ENCODE results near the gene SKA1. TPM values are rescaled to one million over a fixed set of nuclear protein-coding genes. Genes with fewer than 3 reads are reported as not detected.
A peak's percentile ranks its signal among the peaks of the same experiment; 100 is the strongest.

Gene SKA1
- total and polyA plus RNA-seq, 2 donors from 2014 or later, result 0.31 TPM; not detected in 1

- no peak for TF ChIP-seq CTCF (IDR thresholded peaks at IDR 0.05; ENCODE audit: borderline replicate concordance, extremely low read depth, insufficient read depth)
- no peaks in the 10 kb centered on the region for H3K27me3 ChIP-seq (ENCODE audit: control insufficient read depth, insufficient read depth, low read length)
- no peak overlapping the region for H3K4me3 ChIP-seq (ENCODE audit: low read length in 3 of 3)
- H3K27ac ChIP-seq (ENCODE audit: low read depth in 2 of 2, low read length in 2 of 2), result no peak overlapping the region
- FAIRE-seq (no peak), DNase-seq (no peak)
- H3K9me3 ChIP-seq (ENCODE audit: control insufficient read depth in 2 of 3, insufficient read depth in 1 of 3, low read length in 3 of 3), result no peaks in the 10 kb centered on the region
- no peaks in the 10 kb centered on the region for H3K4me1 ChIP-seq (ENCODE audit: control insufficient read depth in 2 of 3, insufficient read depth in 2 of 3, low read depth in 1 of 3, low read length in 3 of 3)
- no peak overlapping the region for H3K9ac ChIP-seq (ENCODE audit: low read length in 3 of 3)
- intact Hi-C loops (cut with DNase I), result no loop called here
- no peaks in the 10 kb centered on the region for H3K36me3 ChIP-seq (ENCODE audit: control insufficient read depth in 2 of 3, insufficient read depth in 3 of 3, low read length in 3 of 3)
These were observed 43.8 kb downstream of the SKA1 start for GRCh38 chr18:50418650-50419049.

- H3K27me3 ChIP-seq (ENCODE audit: control insufficient read depth, insufficient read depth, low read length), result no peaks in the 10 kb centered on the region
- H3K27ac ChIP-seq (ENCODE audit: low read depth in 2 of 2, low read length in 2 of 2), result no peak overlapping the region
- TF ChIP-seq CTCF (IDR thresholded peaks at IDR 0.05; ENCODE audit: borderline replicate concordance, extremely low read depth, insufficient read depth), result no peak
- DNase-seq, result no peak
- H3K36me3 ChIP-seq (ENCODE audit: control insufficient read depth in 2 of 3, insufficient read depth in 3 of 3, low read length in 3 of 3), result no peaks in the 10 kb centered on the region
- no peak for FAIRE-seq
- no peak overlapping the region for H3K4me3 ChIP-seq (ENCODE audit: low read length in 3 of 3)
- intact Hi-C loops (cut with DNase I), result loop anchor here (10.0 kb wide), 1 partner anchor 62 kb away; no protein-coding TSS in a partner anchor
- H3K9me3 ChIP-seq (ENCODE audit: control insufficient read depth in 2 of 3, insufficient read depth in 1 of 3, low read length in 3 of 3), result peaks cover 0 to 6% (median 0%) of the 10 kb centered on the region in 3 donors
- H3K4me1 ChIP-seq (ENCODE audit: control insufficient read depth in 2 of 3, insufficient read depth in 2 of 3, low read depth in 1 of 3, low read length in 3 of 3), result no peaks in the 10 kb centered on the region
- H3K9ac ChIP-seq (ENCODE audit: low read length in 3 of 3), result no peak overlapping the region
These were observed 47.5 kb downstream of the SKA1 start for GRCh38 chr18:50422286-50422898.

GRCh38 chr18:50424877-50425690, 50.2 kb downstream of the SKA1 start:
- Histone ChIP-seq H3K9ac (ENCODE audit: low read length in 3 of 3) (no peak overlapping the region), H3K27ac (ENCODE audit: low read depth in 2 of 2, low read length in 2 of 2) (no peak overlapping the region), H3K27me3 (ENCODE audit: control insufficient read depth, insufficient read depth, low read length) (no peaks in the 10 kb centered on the region), H3K4me3 (ENCODE audit: low read length in 3 of 3) (no peak overlapping the region), H3K4me1 (ENCODE audit: control insufficient read depth in 2 of 3, insufficient read depth in 2 of 3, low read depth in 1 of 3, low read length in 3 of 3) (no peaks in the 10 kb centered on the region), H3K36me3 (ENCODE audit: control insufficient read depth in 2 of 3, insufficient read depth in 3 of 3, low read length in 3 of 3) (no peaks in the 10 kb centered on the region), H3K9me3 (ENCODE audit: control insufficient read depth in 2 of 3, insufficient read depth in 1 of 3, low read length in 3 of 3) (peaks cover 0 to 6% (median 0%) of the 10 kb centered on the region in 3 donors)
- FAIRE-seq (no peak), DNase-seq (peak in 1 of 5 donors; percentile 42)
- intact Hi-C loops (cut with DNase I), result loop anchor here (10.0 kb wide), 1 partner anchor 60 kb away; no protein-coding TSS in a partner anchor
- TF ChIP-seq CTCF (IDR thresholded peaks at IDR 0.05; ENCODE audit: borderline replicate concordance, extremely low read depth, insufficient read depth), result no peak

All from kidney (tissue), 14 donors.